Hepatocyte (in vitro differentiated cells): Measurements from ENCODE around the gene HUWE1.

ENCODE experiments used
- CTCF ChIP-seq: fragments of 200-600 bp; sonication (generic); IDR thresholded peaks from 2 replicates; pipeline ENCODE4 v1.5.1; 2016; ENCODE audit warnings: antibody characterized with exemption, mild to moderate bottlenecking; ENCODE audit not compliant: poor library complexity
- EZH2 ChIP-seq: fragments of 200-600 bp; sonication (generic); IDR thresholded peaks from 2 replicates; pipeline ENCODE4 v1.6.1; 2016; ENCODE audit warnings: antibody characterized with exemption, mild to moderate bottlenecking, borderline replicate concordance

DNA sequence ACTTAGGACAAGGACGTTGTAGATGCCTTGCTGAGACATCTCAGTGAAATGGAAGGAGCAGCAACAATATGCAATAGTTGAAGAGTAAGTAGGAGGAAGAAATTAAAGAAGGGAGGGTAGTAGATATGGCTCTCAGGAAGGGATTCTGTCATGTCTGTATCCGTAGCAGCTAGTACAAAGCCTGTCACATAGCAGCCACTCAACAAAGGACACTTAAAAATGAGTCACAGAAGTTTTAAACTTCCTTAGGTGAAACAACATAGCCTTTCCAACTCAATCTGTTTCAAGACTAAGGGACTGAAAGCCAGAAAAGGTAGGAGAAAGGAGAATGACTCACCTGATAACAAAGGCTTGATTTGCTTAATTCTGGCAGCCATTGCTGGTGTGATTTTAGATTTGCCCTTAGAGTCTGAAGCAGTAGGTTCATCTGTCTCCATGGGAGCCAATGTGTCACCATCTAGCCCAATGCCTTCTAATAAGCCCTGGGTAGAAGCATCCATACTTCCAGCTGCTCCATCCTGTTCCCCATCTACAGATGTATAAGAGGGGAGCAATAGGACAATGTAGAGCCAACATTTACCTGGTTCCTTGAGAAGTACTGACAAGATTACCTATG is 86.6 kb downstream of the HUWE1 start:
- TF ChIP-seq CTCF: no peak
- TF ChIP-seq EZH2: no peak
